Neuron (in vitro differentiated cells): ENCODE data around the gene SARDH.

Experiments used
- H2AFZ ChIP-seq: one replicate; pipeline ENCODE4 v1.6.1; 2013; ENCODE audit warnings: low read depth, mild to moderate bottlenecking, inconsistent platforms, low read length, moderate library complexity
- H3K27me3 ChIP-seq: one replicate; pipeline ENCODE4 v1.6.1; 2013; ENCODE audit warnings: low read length; ENCODE audit not compliant: insufficient read depth
- H3K36me3 ChIP-seq: one replicate; pipeline ENCODE4 v1.6.1; 2013; ENCODE audit warnings: low read length; ENCODE audit not compliant: insufficient read depth
- H3K4me1 ChIP-seq: one replicate; pipeline ENCODE4 v1.6.1; 2013; ENCODE audit warnings: low read length; ENCODE audit not compliant: insufficient read depth
- H3K4me3 ChIP-seq: 2 replicates; pipeline ENCODE4 v1.5.1; 2013; ENCODE audit warnings: mild to moderate bottlenecking, low read length, moderate library complexity
- H3K9me3 ChIP-seq: one replicate; pipeline ENCODE4 v1.6.1; 2013; ENCODE audit warnings: low read length

The SARDH gene

GRCh38 chr9:133640160-133640559 is 98.0 kb downstream of the SARDH start:
- H3K36me3 ChIP-seq, result no peaks in the 10 kb centered on the region
- H3K4me1 ChIP-seq, result peaks cover 12% of the 10 kb centered on the region
- peaks cover 13% of the 10 kb centered on the region for H3K27me3 ChIP-seq
- H3K4me3 ChIP-seq, result no peak overlapping the region
- H2AFZ ChIP-seq, result no peak overlapping the region
- H3K9me3 ChIP-seq, result no peaks in the 10 kb centered on the region

GRCh38 chr9:133639613-133640012 is 98.5 kb downstream of the SARDH start:
- Histone ChIP-seq H3K4me1 (peaks cover 17% of the 10 kb centered on the region), H3K36me3 (no peaks in the 10 kb centered on the region), H3K4me3 (no peak overlapping the region), H3K27me3 (peaks cover 12% of the 10 kb centered on the region), H2AFZ (no peak overlapping the region), H3K9me3 (no peaks in the 10 kb centered on the region)

GRCh38 chr9:133638711-133639110 is 99.4 kb downstream of the SARDH start:
- Histone ChIP-seq H3K4me1 (peaks cover 26% of the 10 kb centered on the region), H3K36me3 (no peaks in the 10 kb centered on the region), H2AFZ (no peak overlapping the region), H3K9me3 (no peaks in the 10 kb centered on the region), H3K4me3 (no peak overlapping the region), H3K27me3 (peaks cover 6% of the 10 kb centered on the region)

GRCh38 chr9:133638076-133638475 is 100.1 kb downstream of the SARDH start:
- Histone ChIP-seq H3K27me3 (peaks cover 6% of the 10 kb centered on the region), H2AFZ (no peak overlapping the region), H3K9me3 (no peaks in the 10 kb centered on the region), H3K4me1 (peaks cover 32% of the 10 kb centered on the region), H3K36me3 (no peaks in the 10 kb centered on the region), H3K4me3 (no peak overlapping the region)

- H3K4me1 ChIP-seq, result peaks cover 36% of the 10 kb centered on the region
- H3K9me3 ChIP-seq, result no peaks in the 10 kb centered on the region
- H3K27me3 ChIP-seq, result peaks cover 6% of the 10 kb centered on the region
- H3K36me3 ChIP-seq, result no peaks in the 10 kb centered on the region
- no peak overlapping the region for H2AFZ ChIP-seq
- no peak overlapping the region for H3K4me3 ChIP-seq
Observed at GRCh38 chr9:133637451-133638055, 100.6 kb downstream of the SARDH start.

- Histone ChIP-seq H3K4me3 (no peak overlapping the region), H2AFZ (no peak overlapping the region), H3K27me3 (peaks cover 6% of the 10 kb centered on the region), H3K9me3 (no peaks in the 10 kb centered on the region), H3K4me1 (peaks cover 38% of the 10 kb centered on the region), H3K36me3 (no peaks in the 10 kb centered on the region)
Observed at GRCh38 chr9:133636902-133637301, 101.2 kb downstream of the SARDH start.

GRCh38 chr9:133635533-133636531 is 102.3 kb downstream of the SARDH start, which contains the start of gene DBH:
Gene DBH (plus strand): TSS chr9:133636363. CDS start chr9:133636372, 9 bp downstream.
- no peaks in the 10 kb centered on the region for H3K9me3 ChIP-seq
- H3K4me3 ChIP-seq, result no peak within 1 kb of the TSS
- no peaks in the 10 kb centered on the region for H3K36me3 ChIP-seq
- no peaks in the 10 kb centered on the region for H3K27me3 ChIP-seq
- no peak within 1 kb of the TSS for H2AFZ ChIP-seq
- H3K4me1 ChIP-seq, result peaks cover 38% of the 10 kb centered on the region

- H3K27me3 ChIP-seq, result no peaks in the 10 kb centered on the region
- no peaks in the 10 kb centered on the region for H3K36me3 ChIP-seq
Observed at GRCh38 chr9:133635098-133635497, 103.1 kb downstream of the SARDH start.

GRCh38 chr9:133634081-133634691 is 104.0 kb downstream of the SARDH start:
- no peak overlapping the region for H3K4me3 ChIP-seq
- H3K4me1 ChIP-seq, result peaks cover 38% of the 10 kb centered on the region
- H3K27me3 ChIP-seq, result no peaks in the 10 kb centered on the region

More at GRCh38 chr9:133635098-133635497, 103.1 kb downstream of the SARDH start:
- Histone ChIP-seq H2AFZ (no peak overlapping the region), H3K4me1 (peaks cover 38% of the 10 kb centered on the region), H3K9me3 (no peaks in the 10 kb centered on the region), H3K4me3 (no peak overlapping the region)

GRCh38 chr9:133633681-133634080 is 104.5 kb downstream of the SARDH start:
- no peak overlapping the region for H3K4me3 ChIP-seq
- no peak overlapping the region for H2AFZ ChIP-seq
- no peaks in the 10 kb centered on the region for H3K9me3 ChIP-seq

More at GRCh38 chr9:133634081-133634691, 104.0 kb downstream of the SARDH start:
- Histone ChIP-seq H3K36me3 (no peaks in the 10 kb centered on the region), H2AFZ (no peak overlapping the region), H3K9me3 (no peaks in the 10 kb centered on the region)

GRCh38 chr9:133632806-133633680 is 105.1 kb downstream of the SARDH start:
- Histone ChIP-seq H3K27me3 (no peaks in the 10 kb centered on the region), H2AFZ (no peak overlapping the region), H3K9me3 (no peaks in the 10 kb centered on the region), H3K4me1 (peaks cover 36% of the 10 kb centered on the region), H3K36me3 (no peaks in the 10 kb centered on the region), H3K4me3 (no peak overlapping the region)

More at GRCh38 chr9:133633681-133634080, 104.5 kb downstream of the SARDH start:
- Histone ChIP-seq H3K4me1 (peaks cover 38% of the 10 kb centered on the region), H3K27me3 (no peaks in the 10 kb centered on the region), H3K36me3 (no peaks in the 10 kb centered on the region)

GRCh38 chr9:133631111-133631510 is 107.0 kb downstream of the SARDH start:
- peaks cover 27% of the 10 kb centered on the region for H3K4me1 ChIP-seq
- H2AFZ ChIP-seq, result no peak overlapping the region
- H3K4me3 ChIP-seq, result no peak overlapping the region
- H3K36me3 ChIP-seq, result no peaks in the 10 kb centered on the region
- H3K27me3 ChIP-seq, result no peaks in the 10 kb centered on the region
- H3K9me3 ChIP-seq, result no peaks in the 10 kb centered on the region
